GM18907 (cell line): ENCODE data around the gene HNRNPL.
"Not testable (repeated sequence)": the region's sequence is repeated elsewhere in the genome, so short reads cannot be mapped to it uniquely, and the experiment has no call there.

ENCODE experiments used
- ATAC-seq: cut with Tn5 transposase; IDR thresholded peaks from one replicate; pipeline ENCODE4 v1.9.1; 2021; ENCODE audit warnings: mild to moderate bottlenecking, moderate library complexity; ENCODE audit not compliant: unreplicated experiment

HNRNPL gene

GRCh38 chr19:38869836-38870607, 20.2 kb upstream of the HNRNPL start:
- peak; percentile 54 for ATAC-seq

- no peak for ATAC-seq
Measured at GRCh38 chr19:38869160-38869835, 19.5 kb upstream of the HNRNPL start.

DNA sequence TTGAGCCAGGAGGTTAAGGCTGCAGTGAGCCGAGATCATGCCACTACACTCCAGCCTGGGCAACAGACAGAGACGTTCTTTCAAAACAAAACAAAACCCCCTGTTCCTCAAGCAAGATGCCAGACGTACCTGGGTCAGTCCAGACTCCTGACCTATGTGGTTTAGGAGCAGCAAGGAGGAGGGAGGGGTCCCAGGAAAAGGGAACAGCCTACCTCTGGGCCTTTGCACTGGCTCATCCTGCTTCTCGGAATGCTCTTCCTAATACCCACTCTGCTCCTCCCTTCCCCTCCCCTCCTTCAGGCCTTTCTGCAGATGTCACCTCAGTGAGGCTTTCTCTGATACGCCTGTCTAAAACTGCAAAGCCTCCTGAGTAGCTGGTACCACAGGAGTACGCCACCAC, 18.8 kb upstream of the HNRNPL start:
- ATAC-seq: no peak

DNA sequence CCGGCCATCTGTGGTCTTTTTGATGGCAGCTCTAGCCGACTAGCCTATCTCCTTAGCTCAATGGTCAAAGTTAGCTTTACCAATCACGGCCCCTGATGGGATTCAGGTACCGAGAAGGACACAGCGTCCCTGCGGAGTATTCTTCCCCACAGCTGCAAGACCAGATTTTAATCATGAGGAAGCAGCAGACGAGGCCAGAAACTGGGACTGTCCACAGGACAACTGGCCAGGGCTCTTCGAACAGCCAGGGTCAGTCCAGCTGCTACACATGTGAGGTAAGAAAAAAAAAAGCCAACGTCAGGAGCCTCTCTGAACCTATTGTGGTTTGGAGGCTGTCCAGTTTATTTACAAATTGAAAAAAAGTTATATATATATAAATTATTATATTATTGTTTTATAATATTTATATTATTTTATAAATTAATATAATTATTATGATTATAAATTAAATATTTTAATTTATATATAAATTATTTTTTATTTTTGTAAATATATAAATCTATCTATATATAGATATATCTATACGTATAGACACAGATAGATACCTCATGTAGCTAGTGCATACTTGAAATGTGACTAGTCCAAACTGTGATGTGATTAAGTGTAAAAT, 17.5 kb upstream of the HNRNPL start:
- ATAC-seq: no peak

DNA sequence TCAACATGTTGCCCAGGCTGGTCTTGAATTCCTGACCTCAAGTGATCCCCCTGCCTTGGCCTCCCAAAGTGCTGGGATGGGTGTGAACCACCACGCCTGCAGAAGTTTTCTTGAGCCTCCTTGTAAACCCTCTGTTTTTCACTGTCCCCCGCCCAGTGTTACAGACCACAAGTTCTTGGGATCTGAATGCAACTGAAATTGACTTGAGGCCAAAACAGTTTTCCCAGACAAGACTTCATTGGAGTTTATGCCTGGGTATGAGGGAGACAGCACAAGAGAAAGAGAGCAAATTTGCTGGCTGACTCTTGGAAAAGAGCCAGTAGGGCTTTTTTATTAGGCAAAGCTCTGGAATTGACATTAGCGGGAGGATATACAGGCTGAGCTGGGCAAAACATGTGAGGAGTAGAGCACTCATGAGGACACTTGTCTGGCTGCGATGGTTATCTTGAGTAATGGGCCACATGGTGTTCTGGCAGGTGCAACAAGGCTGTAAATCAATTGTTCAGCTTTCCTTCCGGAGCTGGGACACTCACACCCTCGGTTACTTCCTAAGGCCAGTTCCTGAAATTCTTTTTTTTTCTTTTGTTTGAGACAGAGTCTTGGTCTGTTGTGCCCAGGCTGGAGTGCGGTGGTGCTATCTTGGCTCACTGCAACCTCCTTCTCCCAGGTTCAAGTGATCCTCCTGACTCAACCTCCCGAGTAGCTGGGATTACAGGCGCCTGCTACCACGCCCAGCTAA, 12.7 kb upstream of the HNRNPL start:
- no peak for ATAC-seq

DNA sequence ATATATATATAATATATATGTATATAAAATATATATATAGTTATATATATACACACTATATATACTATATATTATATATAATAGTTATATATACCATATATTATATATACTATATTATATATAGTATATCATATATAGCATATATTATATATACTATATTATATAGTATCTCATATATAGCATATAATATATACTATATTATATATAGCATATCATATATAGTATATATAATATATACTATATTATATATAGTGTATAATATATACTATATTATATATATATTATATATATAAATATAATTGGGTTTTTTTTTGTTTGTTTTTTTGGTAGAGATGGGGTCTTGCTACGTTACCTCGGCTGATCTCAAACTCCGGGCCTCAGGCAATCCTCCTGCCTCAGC, 11.6 kb upstream of the HNRNPL start:
- no peak for ATAC-seq

GRCh38 chr19:38859631-38860204, 9.9 kb upstream of the HNRNPL start:
- not testable (repeated sequence) for ATAC-seq

DNA sequence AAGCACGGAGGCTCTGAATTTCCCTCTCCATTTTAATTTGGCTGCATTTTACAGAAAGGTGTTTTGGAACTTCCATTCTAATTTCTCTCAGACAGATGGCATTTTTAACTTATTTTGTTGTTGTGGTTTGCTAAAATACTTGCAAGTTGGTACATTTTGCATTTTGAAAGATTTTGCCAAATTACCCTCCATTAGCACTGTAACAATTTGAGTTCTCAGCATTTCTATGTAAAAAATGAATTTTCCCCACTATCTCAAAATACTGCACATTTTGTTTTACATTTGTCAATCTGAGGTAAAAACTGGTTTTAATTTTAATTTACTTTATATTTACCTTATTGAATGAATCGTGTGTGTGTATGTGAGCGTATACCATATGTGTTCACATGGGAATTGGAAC, 7.0 kb upstream of the HNRNPL start:
- ATAC-seq: no peak

DNA sequence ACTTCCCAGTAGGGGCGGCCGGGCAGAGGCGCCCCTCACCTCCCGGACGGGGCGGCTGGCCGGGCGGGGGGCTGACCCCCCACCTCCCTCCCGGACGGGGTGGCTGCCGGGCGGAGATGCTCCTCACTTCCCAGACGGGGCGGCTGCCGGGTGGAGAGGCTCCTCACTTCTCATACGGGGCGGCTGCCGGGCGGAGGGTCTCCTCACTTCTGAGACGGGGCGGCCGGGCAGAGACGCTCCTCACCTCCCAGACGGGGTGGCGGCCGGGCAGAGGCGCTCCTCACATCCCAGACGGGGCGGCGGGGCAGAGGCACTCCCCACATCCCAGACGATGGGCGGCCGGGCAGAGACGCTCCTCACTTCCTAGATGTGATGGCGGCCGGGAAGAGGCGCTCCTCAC, 6.0 kb upstream of the HNRNPL start:
- not testable (repeated sequence) for ATAC-seq

GRCh38 chr19:38854961-38855360, 5.2 kb upstream of the HNRNPL start:
- ATAC-seq: not testable (repeated sequence)

- no peak for ATAC-seq
Measured at GRCh38 chr19:38853214-38853613, 3.4 kb upstream of the HNRNPL start.

DNA sequence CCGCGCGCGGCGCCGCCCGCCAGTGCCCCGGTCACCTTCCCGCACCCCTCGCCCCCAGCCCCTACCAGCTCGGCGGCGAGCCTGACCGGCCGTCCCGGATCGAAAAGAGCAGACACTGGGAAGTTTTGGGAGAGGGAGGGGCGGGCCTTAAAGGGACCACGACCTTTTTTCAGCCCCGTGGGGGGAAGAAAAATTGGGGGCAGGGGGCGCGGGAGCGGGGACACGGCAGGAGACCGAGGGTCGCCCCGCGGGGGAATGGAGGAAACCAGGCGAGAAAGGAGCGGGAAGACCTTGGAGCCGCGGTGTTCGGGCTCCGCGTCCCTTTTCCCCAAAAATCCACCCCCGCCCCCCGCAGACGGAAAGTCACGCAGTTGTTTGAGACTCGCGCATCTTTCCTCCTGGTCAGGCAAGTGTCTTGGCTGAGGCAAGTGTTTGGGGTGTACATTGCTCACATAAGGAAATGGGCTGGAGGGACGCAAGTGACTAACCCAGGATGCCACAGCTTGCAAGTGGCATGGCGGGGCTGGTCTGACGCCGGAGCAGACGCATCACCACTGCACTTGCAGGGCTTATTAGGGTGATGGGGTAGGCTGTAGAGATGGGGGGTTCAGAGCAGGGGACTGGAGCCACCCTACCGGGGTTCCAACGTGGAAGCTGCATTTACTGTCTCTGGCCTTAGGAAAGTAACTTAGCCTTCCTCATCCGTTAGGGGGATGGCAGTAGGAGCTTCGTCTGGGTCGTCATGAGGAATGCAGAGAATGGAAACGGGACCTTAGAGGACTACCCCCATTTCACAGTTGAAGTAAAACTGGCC, 2.7 kb upstream of the HNRNPL start:
- ATAC-seq: no peak

GRCh38 chr19:38851622-38852230, 1.9 kb upstream of the HNRNPL start:
- peak; percentile 27 for ATAC-seq

- no peak for ATAC-seq
Measured at GRCh38 chr19:38850976-38851621, 1.3 kb upstream of the HNRNPL start.

GRCh38 chr19:38850436-38850975, 720 bp upstream of the HNRNPL start:
- peak; percentile 77 for ATAC-seq

- peak; percentile 25 for ATAC-seq
Measured at GRCh38 chr19:38849147-38849859, 483 bp downstream of the HNRNPL start.

GRCh38 chr19:38848299-38849146, 1.3 kb downstream of the HNRNPL start:
- no peak for ATAC-seq
